Astrocyte (in vitro differentiated cells and primary cell): ENCODE results near the gene FGF9. TPM values are rescaled to one million over a fixed set of nuclear protein-coding genes. Genes with fewer than 3 reads are reported as not detected.

Experiments used
- DNase-seq: peaks from one replicate; pipeline ENCODE4 v3.0.0-alpha.2; 2010; ENCODE audit warnings: low read depth
- FAIRE-seq: peaks from 2 replicates; lab custom pipeline; 2011; peaks lifted over from hg19 to GRCh38; lab: Jason Lieb, UNC
- H2AFZ ChIP-seq: 2 replicates; pipeline ENCODE4 v1.6.0; 2012; ENCODE audit warnings: low read depth, low read length, inconsistent platforms
- H3K27ac ChIP-seq: 2 replicates; pipeline ENCODE4 v1.5.1; 2011; ENCODE audit warnings: low read depth, low read length, inconsistent platforms
- H3K27me3 ChIP-seq: 2 replicates; pipeline ENCODE4 v1.6.0; 2011; ENCODE audit warnings: low read length, inconsistent platforms; ENCODE audit not compliant: insufficient read depth
- H3K36me3 ChIP-seq: 2 replicates; pipeline ENCODE4 v1.5.1; 2011; ENCODE audit warnings: low read length, inconsistent platforms; ENCODE audit not compliant: insufficient read depth
- H3K4me1 ChIP-seq: 2 replicates; pipeline ENCODE4 v1.5.1; 2011; ENCODE audit warnings: low read length, inconsistent platforms; ENCODE audit not compliant: insufficient read depth
- H3K4me2 ChIP-seq: 2 replicates; pipeline ENCODE4 v1.6.0; 2012; ENCODE audit warnings: low read length, inconsistent platforms
- H3K4me3 ChIP-seq: 2 replicates; pipeline ENCODE4 v1.5.1; 2011; ENCODE audit warnings: low read depth, mild to moderate bottlenecking, low read length, inconsistent platforms; ENCODE audit not compliant: insufficient read depth
- H3K79me2 ChIP-seq: 2 replicates; pipeline ENCODE4 v1.6.0; 2012; ENCODE audit warnings: mild to moderate bottlenecking, low read length, inconsistent platforms; ENCODE audit not compliant: insufficient read depth
- H3K9ac ChIP-seq: 2 replicates; pipeline ENCODE4 v1.6.0; 2012; ENCODE audit warnings: mild to moderate bottlenecking, low read length, inconsistent platforms
- H3K9me3 ChIP-seq: 2 replicates; pipeline ENCODE4 v1.5.1; 2012; ENCODE audit warnings: low read depth, mild to moderate bottlenecking, low read length, inconsistent platforms; ENCODE audit not compliant: insufficient read depth
- H4K20me1 ChIP-seq: 2 replicates; pipeline ENCODE4 v1.6.0; 2012; ENCODE audit warnings: low read length, inconsistent platforms; ENCODE audit not compliant: insufficient read depth
- H3K27ac Mint-ChIP-seq: one replicate; pipeline ENCODE4 v1.8.0; 2021; ENCODE audit warnings: mild to moderate bottlenecking, mixed read lengths; ENCODE audit not compliant: unreplicated experiment
- H3K27me3 Mint-ChIP-seq: one replicate; pipeline ENCODE4 v1.8.0; 2021; ENCODE audit warnings: low read depth, mixed read lengths; ENCODE audit not compliant: unreplicated experiment
- H3K36me3 Mint-ChIP-seq: one replicate; pipeline ENCODE4 v1.8.0; 2021; ENCODE audit warnings: low read depth, mixed read lengths; ENCODE audit not compliant: unreplicated experiment
- H3K4me1 Mint-ChIP-seq: one replicate; pipeline ENCODE4 v1.8.0; 2021; ENCODE audit warnings: low read depth, mixed read lengths; ENCODE audit not compliant: unreplicated experiment
- H3K4me3 Mint-ChIP-seq: one replicate; pipeline ENCODE4 v1.8.0; 2021; ENCODE audit warnings: mild to moderate bottlenecking, moderate library complexity, mixed read lengths; ENCODE audit not compliant: unreplicated experiment
- H3K9me3 Mint-ChIP-seq: one replicate; pipeline ENCODE4 v1.8.0; 2021; ENCODE audit warnings: mild to moderate bottlenecking, mixed read lengths; ENCODE audit not compliant: unreplicated experiment
- EZH2 ChIP-seq: IDR thresholded peaks from 2 replicates; pipeline ENCODE4 v1.6.1; 2012; ENCODE audit warnings: mild to moderate bottlenecking, low read length, inconsistent platforms; ENCODE audit not compliant: insufficient read depth
- total RNA-seq: library from RNA; stranded (reverse); gene quantifications from 2 replicates; pipeline ENCODE4 v1.2.1, GENCODE V29; 2021
- TF ChIP-seq, protein P1 (sequence below): IDR thresholded peaks from 2 replicates; pipeline ENCODE4 v1.5.1; 2011; ENCODE audit warnings: low read depth, mild to moderate bottlenecking, inconsistent platforms, low read length, moderate library complexity; ENCODE audit not compliant: insufficient read depth

Gene FGF9
- total RNA-seq, 1 donor from 2014 or later, result 0.27 TPM

DNA sequence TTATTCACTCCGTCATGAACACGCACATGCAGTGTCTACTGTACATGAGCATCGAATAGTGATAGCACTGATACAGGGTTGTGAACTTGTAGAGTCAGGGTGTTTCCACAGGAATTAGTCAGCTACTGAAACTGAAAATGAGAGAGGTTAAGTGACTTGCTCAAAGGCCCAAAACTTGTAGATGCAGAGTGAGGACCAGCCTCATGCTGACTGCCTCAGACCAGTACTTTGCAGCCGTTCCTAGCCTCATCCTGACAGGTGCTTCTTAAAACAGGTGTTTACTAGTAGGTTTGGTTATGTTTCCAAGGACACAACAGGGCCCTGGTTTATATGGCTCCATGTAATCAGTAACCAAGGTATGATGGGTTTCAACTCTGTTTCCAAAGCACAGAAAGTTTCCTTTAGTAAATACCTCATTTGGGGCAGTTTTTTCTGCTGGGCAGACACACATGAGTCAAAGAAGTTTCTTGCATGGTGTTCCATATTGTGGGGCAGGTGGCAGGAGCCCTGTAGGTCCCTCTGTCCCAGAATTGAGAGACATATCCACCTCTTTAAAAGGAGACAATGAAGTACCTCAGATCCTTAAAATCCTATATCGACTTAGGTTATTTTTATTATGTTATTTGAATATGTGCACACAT lies 16.0 kb downstream of the FGF9 start:
- DNase-seq (no peak), FAIRE-seq (no peak)
- Histone ChIP-seq H3K4me3 (no peak overlapping the region), H3K79me2 (no peaks in the 10 kb centered on the region), H3K9me3 (no peaks in the 10 kb centered on the region), H2AFZ (no peak overlapping the region), H3K27me3 (no peaks in the 10 kb centered on the region), H3K4me2 (no peak overlapping the region), H3K9ac (no peak overlapping the region), H3K36me3 (no peaks in the 10 kb centered on the region), H3K27ac (no peak overlapping the region), H4K20me1 (no peaks in the 10 kb centered on the region), H3K4me1 (peaks cover 4% of the 10 kb centered on the region)
- peaks cover 13% of the 10 kb centered on the region for H3K4me1 Mint-ChIP-seq
- no peaks in the 10 kb centered on the region for H3K9me3 Mint-ChIP-seq
- H3K4me3 Mint-ChIP-seq, result no peak overlapping the region
- H3K27me3 Mint-ChIP-seq, result peaks cover 12% of the 10 kb centered on the region
- TF ChIP-seq, protein P1, sequence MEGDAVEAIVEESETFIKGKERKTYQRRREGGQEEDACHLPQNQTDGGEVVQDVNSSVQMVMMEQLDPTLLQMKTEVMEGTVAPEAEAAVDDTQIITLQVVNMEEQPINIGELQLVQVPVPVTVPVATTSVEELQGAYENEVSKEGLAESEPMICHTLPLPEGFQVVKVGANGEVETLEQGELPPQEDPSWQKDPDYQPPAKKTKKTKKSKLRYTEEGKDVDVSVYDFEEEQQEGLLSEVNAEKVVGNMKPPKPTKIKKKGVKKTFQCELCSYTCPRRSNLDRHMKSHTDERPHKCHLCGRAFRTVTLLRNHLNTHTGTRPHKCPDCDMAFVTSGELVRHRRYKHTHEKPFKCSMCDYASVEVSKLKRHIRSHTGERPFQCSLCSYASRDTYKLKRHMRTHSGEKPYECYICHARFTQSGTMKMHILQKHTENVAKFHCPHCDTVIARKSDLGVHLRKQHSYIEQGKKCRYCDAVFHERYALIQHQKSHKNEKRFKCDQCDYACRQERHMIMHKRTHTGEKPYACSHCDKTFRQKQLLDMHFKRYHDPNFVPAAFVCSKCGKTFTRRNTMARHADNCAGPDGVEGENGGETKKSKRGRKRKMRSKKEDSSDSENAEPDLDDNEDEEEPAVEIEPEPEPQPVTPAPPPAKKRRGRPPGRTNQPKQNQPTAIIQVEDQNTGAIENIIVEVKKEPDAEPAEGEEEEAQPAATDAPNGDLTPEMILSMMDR, result no peak
- no peak for TF ChIP-seq EZH2
- no peak overlapping the region for H3K27ac Mint-ChIP-seq
- H3K36me3 Mint-ChIP-seq, result no peaks in the 10 kb centered on the region

DNA sequence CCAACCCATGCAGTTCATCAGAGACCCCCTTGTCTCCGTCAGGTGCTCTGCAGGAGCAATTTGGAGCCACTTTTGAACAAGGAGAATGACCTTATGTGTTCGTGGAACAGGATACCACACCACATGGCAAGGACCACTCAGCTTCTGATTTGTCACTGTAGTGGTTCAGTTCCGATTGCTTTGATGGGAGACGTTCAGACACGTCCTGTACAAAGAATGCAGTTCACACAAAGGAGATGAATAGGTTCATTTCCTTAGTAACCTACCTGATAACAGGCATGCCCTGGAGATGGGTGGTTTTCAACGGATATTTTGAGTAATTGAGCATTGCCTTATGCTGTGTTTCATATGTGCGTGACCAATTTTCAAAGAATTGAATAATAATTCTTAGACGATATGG lies 17.2 kb downstream of the FGF9 start:
- Histone ChIP-seq H4K20me1 (no peaks in the 10 kb centered on the region), H3K4me1 (peaks cover 4% of the 10 kb centered on the region), H3K4me3 (no peak overlapping the region), H3K9me3 (no peaks in the 10 kb centered on the region), H3K36me3 (no peaks in the 10 kb centered on the region), H3K27me3 (no peaks in the 10 kb centered on the region), H3K4me2 (no peak overlapping the region), H3K27ac (no peak overlapping the region), H2AFZ (peak overlapping the region; percentile 36), H3K79me2 (no peaks in the 10 kb centered on the region), H3K9ac (no peak overlapping the region)
- H3K9me3 Mint-ChIP-seq, result no peaks in the 10 kb centered on the region
- no peak for DNase-seq
- no peak for FAIRE-seq
- no peak overlapping the region for H3K4me3 Mint-ChIP-seq
- TF ChIP-seq, protein P1, result no peak
- TF ChIP-seq EZH2, result no peak
- H3K36me3 Mint-ChIP-seq, result no peaks in the 10 kb centered on the region
- H3K27ac Mint-ChIP-seq, result no peak overlapping the region
- peaks cover 15% of the 10 kb centered on the region for H3K27me3 Mint-ChIP-seq
- H3K4me1 Mint-ChIP-seq, result peaks cover 13% of the 10 kb centered on the region

GRCh38 chr13:21689097-21689496 lies 18.2 kb downstream of the FGF9 start:
- DNase-seq (no peak), FAIRE-seq (no peak)
- Histone ChIP-seq H3K36me3 (no peaks in the 10 kb centered on the region), H3K79me2 (no peaks in the 10 kb centered on the region), H3K9me3 (no peaks in the 10 kb centered on the region), H3K9ac (no peak overlapping the region), H3K4me3 (no peak overlapping the region), H3K4me2 (no peak overlapping the region), H4K20me1 (no peaks in the 10 kb centered on the region), H3K4me1 (no peaks in the 10 kb centered on the region), H3K27me3 (no peaks in the 10 kb centered on the region), H3K27ac (no peak overlapping the region), H2AFZ (no peak overlapping the region)
- TF ChIP-seq, protein P1, result no peak
- no peak for TF ChIP-seq EZH2
- Mint-ChIP-seq H3K4me1 (peaks cover 8% of the 10 kb centered on the region), H3K27me3 (peaks cover 15% of the 10 kb centered on the region), H3K4me3 (no peak overlapping the region), H3K9me3 (no peaks in the 10 kb centered on the region), H3K36me3 (no peaks in the 10 kb centered on the region), H3K27ac (no peak overlapping the region)
